Astrocyte (in vitro differentiated cells and primary cell): ENCODE measurements around the gene NUP205. TPM values are rescaled to one million over a fixed set of nuclear protein-coding genes. Genes with fewer than 3 reads are reported as not detected.

Experiments
- DNase-seq: peaks from one replicate; pipeline ENCODE4 v3.0.0-alpha.2; 2010; ENCODE audit warnings: low read depth
- FAIRE-seq: peaks from 2 replicates; lab custom pipeline; 2011; peaks lifted over from hg19 to GRCh38; lab: Jason Lieb, UNC
- H2AFZ ChIP-seq: 2 replicates; pipeline ENCODE4 v1.6.0; 2012; ENCODE audit warnings: low read depth, low read length, inconsistent platforms
- H3K27ac ChIP-seq: 2 replicates; pipeline ENCODE4 v1.5.1; 2011; ENCODE audit warnings: low read depth, low read length, inconsistent platforms
- H3K27me3 ChIP-seq: 2 replicates; pipeline ENCODE4 v1.6.0; 2011; ENCODE audit warnings: low read length, inconsistent platforms; ENCODE audit not compliant: insufficient read depth
- H3K36me3 ChIP-seq: 2 replicates; pipeline ENCODE4 v1.5.1; 2011; ENCODE audit warnings: low read length, inconsistent platforms; ENCODE audit not compliant: insufficient read depth
- H3K4me1 ChIP-seq: 2 replicates; pipeline ENCODE4 v1.5.1; 2011; ENCODE audit warnings: low read length, inconsistent platforms; ENCODE audit not compliant: insufficient read depth
- H3K4me2 ChIP-seq: 2 replicates; pipeline ENCODE4 v1.6.0; 2012; ENCODE audit warnings: low read length, inconsistent platforms
- H3K4me3 ChIP-seq: 2 replicates; pipeline ENCODE4 v1.5.1; 2011; ENCODE audit warnings: low read depth, mild to moderate bottlenecking, low read length, inconsistent platforms; ENCODE audit not compliant: insufficient read depth
- H3K79me2 ChIP-seq: 2 replicates; pipeline ENCODE4 v1.6.0; 2012; ENCODE audit warnings: mild to moderate bottlenecking, low read length, inconsistent platforms; ENCODE audit not compliant: insufficient read depth
- H3K9ac ChIP-seq: 2 replicates; pipeline ENCODE4 v1.6.0; 2012; ENCODE audit warnings: mild to moderate bottlenecking, low read length, inconsistent platforms
- H3K9me3 ChIP-seq: 2 replicates; pipeline ENCODE4 v1.5.1; 2012; ENCODE audit warnings: low read depth, mild to moderate bottlenecking, low read length, inconsistent platforms; ENCODE audit not compliant: insufficient read depth
- H4K20me1 ChIP-seq: 2 replicates; pipeline ENCODE4 v1.6.0; 2012; ENCODE audit warnings: low read length, inconsistent platforms; ENCODE audit not compliant: insufficient read depth
- H3K27ac Mint-ChIP-seq: one replicate; pipeline ENCODE4 v1.8.0; 2021; ENCODE audit warnings: mild to moderate bottlenecking, mixed read lengths; ENCODE audit not compliant: unreplicated experiment
- H3K27me3 Mint-ChIP-seq: one replicate; pipeline ENCODE4 v1.8.0; 2021; ENCODE audit warnings: low read depth, mixed read lengths; ENCODE audit not compliant: unreplicated experiment
- H3K36me3 Mint-ChIP-seq: one replicate; pipeline ENCODE4 v1.8.0; 2021; ENCODE audit warnings: low read depth, mixed read lengths; ENCODE audit not compliant: unreplicated experiment
- H3K4me1 Mint-ChIP-seq: one replicate; pipeline ENCODE4 v1.8.0; 2021; ENCODE audit warnings: low read depth, mixed read lengths; ENCODE audit not compliant: unreplicated experiment
- H3K4me3 Mint-ChIP-seq: one replicate; pipeline ENCODE4 v1.8.0; 2021; ENCODE audit warnings: mild to moderate bottlenecking, moderate library complexity, mixed read lengths; ENCODE audit not compliant: unreplicated experiment
- H3K9me3 Mint-ChIP-seq: one replicate; pipeline ENCODE4 v1.8.0; 2021; ENCODE audit warnings: mild to moderate bottlenecking, mixed read lengths; ENCODE audit not compliant: unreplicated experiment
- CTCF ChIP-seq: IDR thresholded peaks from 2 replicates; pipeline ENCODE4 v1.5.1; 2011; ENCODE audit warnings: low read depth, mild to moderate bottlenecking, inconsistent platforms, low read length, moderate library complexity; ENCODE audit not compliant: insufficient read depth
- EZH2 ChIP-seq: IDR thresholded peaks from 2 replicates; pipeline ENCODE4 v1.6.1; 2012; ENCODE audit warnings: mild to moderate bottlenecking, low read length, inconsistent platforms; ENCODE audit not compliant: insufficient read depth
- total RNA-seq: library from RNA; stranded (reverse); gene quantifications from 2 replicates; pipeline ENCODE4 v1.2.1, GENCODE V29; 2021

The NUP205 gene
- total RNA-seq, 1 donor from 2014 or later: 50.5 TPM

- TF ChIP-seq EZH2: no peak
- TF ChIP-seq CTCF: no peak
- Histone ChIP-seq H3K4me1 (peaks cover 28% of the 10 kb centered on the region), H3K27ac (peak overlapping the region; percentile 76), H3K36me3 (peaks cover 3% of the 10 kb centered on the region), H3K9ac (peak overlapping the region; percentile 57), H3K9me3 (no peaks in the 10 kb centered on the region), H3K4me2 (peak overlapping the region; percentile 65), H3K27me3 (no peaks in the 10 kb centered on the region), H4K20me1 (peaks cover 5% of the 10 kb centered on the region), H3K79me2 (peaks cover 31% of the 10 kb centered on the region), H3K4me3 (no peak overlapping the region), H2AFZ (no peak overlapping the region)
- Mint-ChIP-seq H3K4me1 (peaks cover 34% of the 10 kb centered on the region), H3K9me3 (no peaks in the 10 kb centered on the region), H3K27ac (no peak overlapping the region), H3K27me3 (no peaks in the 10 kb centered on the region), H3K4me3 (no peak overlapping the region), H3K36me3 (peaks cover 6% of the 10 kb centered on the region)
- FAIRE-seq (no peak), DNase-seq (peak; percentile 93)
Observed at GRCh38 chr7:135678612-135679575, 121.2 kb downstream of the NUP205 start.

GRCh38 chr7:135681762-135682161 is 124.0 kb downstream of the NUP205 start:
- no peak for TF ChIP-seq CTCF
- TF ChIP-seq EZH2: no peak
- Histone ChIP-seq H2AFZ (no peak overlapping the region), H3K4me3 (no peak overlapping the region), H3K27me3 (no peaks in the 10 kb centered on the region), H3K9me3 (no peaks in the 10 kb centered on the region), H3K4me1 (peaks cover 43% of the 10 kb centered on the region), H4K20me1 (peaks cover 5% of the 10 kb centered on the region), H3K9ac (no peak overlapping the region), H3K36me3 (no peaks in the 10 kb centered on the region), H3K79me2 (peaks cover 7% of the 10 kb centered on the region), H3K27ac (no peak overlapping the region), H3K4me2 (no peak overlapping the region)
- FAIRE-seq (no peak), DNase-seq (no peak)
- H3K4me1 Mint-ChIP-seq: peaks cover 54% of the 10 kb centered on the region
- H3K4me3 Mint-ChIP-seq: no peak overlapping the region
- H3K9me3 Mint-ChIP-seq: no peaks in the 10 kb centered on the region
- H3K27me3 Mint-ChIP-seq: no peaks in the 10 kb centered on the region
- peaks cover 10% of the 10 kb centered on the region for H3K36me3 Mint-ChIP-seq
- H3K27ac Mint-ChIP-seq: no peak overlapping the region

- H3K4me3 ChIP-seq: no peak overlapping the region
Observed at GRCh38 chr7:135682191-135682590, 124.5 kb downstream of the NUP205 start.

More at GRCh38 chr7:135682191-135682590, 124.5 kb downstream of the NUP205 start:
- Histone ChIP-seq H3K9me3 (no peaks in the 10 kb centered on the region), H3K79me2 (peaks cover 3% of the 10 kb centered on the region), H3K4me2 (no peak overlapping the region), H4K20me1 (peaks cover 5% of the 10 kb centered on the region), H3K27ac (no peak overlapping the region), H3K4me1 (peaks cover 43% of the 10 kb centered on the region), H3K36me3 (no peaks in the 10 kb centered on the region), H3K27me3 (no peaks in the 10 kb centered on the region), H3K9ac (no peak overlapping the region), H2AFZ (no peak overlapping the region)
- DNase-seq: no peak
- H3K36me3 Mint-ChIP-seq: peaks cover 10% of the 10 kb centered on the region
- H3K4me3 Mint-ChIP-seq: no peak overlapping the region
- H3K4me1 Mint-ChIP-seq: peaks cover 52% of the 10 kb centered on the region
- H3K27ac Mint-ChIP-seq: no peak overlapping the region
- no peak for TF ChIP-seq CTCF
- no peak for TF ChIP-seq EZH2
- no peaks in the 10 kb centered on the region for H3K27me3 Mint-ChIP-seq
- H3K9me3 Mint-ChIP-seq: no peaks in the 10 kb centered on the region
- no peak for FAIRE-seq
